NCI-H187 treated with DMSO at 0.1 percent for 48 hours (cell line): ENCODE data around the gene PTEN.

ENCODE experiments used
- DNase-seq: peaks from one replicate; lab custom pipeline; 2025; lab: John Stamatoyannopoulos, UW

The PTEN gene

DNA sequence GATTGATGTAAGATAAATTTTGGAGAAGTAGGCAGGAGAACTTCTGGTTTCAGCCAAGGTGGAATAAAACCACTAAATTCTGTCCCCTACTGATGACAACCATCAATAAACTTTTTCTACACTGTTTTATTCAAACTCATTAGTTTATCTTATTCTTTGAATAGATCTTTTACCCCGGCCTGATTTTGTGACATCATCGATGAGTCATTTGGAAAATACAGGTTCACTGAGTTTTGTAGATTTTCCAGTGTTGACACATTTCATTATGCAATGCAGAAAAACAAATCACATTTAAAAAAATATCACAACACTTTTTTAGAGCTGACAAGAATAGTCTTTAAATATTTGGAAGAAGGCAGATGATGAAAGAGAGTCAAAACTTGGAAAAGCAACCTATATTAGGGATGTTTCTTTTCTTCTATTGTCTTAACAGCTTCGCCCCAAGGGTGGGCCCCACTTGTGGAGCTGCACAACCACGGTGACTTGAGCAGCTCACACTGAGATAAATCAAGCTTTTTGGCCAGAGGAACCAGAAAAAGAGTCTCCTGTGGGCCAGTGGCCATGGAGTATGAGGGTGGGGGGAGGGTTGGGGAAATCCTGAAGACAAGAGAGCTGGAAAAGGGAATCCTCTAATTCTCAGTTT is 112.8 kb downstream of the PTEN start:
- no peak for DNase-seq

DNA sequence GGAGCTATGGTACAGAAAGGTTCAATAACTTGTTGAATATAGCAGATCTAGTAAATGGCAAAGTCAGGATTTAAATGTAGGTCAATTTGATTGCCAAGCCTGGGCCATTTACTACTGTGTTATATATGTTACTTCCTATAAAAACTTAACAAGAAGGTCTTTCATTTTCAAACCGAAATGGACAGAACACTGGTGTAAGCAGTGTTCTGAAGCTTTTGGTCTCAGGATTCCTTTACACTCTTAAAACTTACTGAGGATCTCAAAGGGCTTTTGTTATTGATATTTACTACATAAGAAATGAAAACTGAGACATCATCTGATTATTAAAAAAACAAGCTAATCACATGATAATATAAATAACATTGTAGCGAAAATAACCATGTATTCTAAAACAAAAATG is 114.7 kb downstream of the PTEN start:
- DNase-seq: no peak

GRCh38 chr10:87979847-87980246 is 116.4 kb downstream of the PTEN start:
- no peak for DNase-seq

DNA sequence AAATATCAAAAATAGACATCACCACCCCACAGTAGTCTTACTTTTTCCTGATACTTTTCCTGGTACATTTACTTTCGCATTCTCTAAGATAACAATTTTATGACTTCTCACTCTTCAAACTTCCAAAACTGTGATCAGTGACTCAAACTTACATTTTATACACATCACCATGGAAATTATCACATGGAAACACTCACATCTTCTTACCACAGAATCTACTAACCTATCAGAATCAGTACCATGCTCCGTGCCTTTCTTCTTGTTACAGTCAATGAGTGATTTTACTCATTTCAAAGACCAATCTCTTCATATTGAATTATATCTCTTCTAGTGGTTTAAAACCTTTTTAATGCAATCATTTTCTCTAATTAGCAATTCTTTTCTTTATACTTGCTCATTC is 120.3 kb downstream of the PTEN start:
- DNase-seq: no peak

DNA sequence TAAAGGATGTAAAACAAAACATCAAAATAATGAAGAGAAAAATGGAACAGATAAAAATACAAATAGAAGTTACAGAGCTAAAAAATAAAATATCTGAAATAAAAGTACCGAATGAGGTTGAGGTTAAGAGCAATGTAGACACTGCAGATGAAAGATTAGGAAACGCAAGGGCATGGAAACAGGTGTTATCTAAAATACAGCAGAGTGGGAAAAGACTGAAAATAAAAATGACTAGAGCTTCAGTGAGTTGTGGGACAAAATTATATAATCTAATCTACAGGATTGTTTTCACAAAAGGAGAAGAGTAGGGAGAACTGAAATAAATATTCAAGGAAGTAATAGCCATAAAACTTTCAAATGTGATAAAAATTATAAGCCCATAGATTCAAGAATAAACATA is 123.8 kb downstream of the PTEN start:
- DNase-seq: no peak

DNA sequence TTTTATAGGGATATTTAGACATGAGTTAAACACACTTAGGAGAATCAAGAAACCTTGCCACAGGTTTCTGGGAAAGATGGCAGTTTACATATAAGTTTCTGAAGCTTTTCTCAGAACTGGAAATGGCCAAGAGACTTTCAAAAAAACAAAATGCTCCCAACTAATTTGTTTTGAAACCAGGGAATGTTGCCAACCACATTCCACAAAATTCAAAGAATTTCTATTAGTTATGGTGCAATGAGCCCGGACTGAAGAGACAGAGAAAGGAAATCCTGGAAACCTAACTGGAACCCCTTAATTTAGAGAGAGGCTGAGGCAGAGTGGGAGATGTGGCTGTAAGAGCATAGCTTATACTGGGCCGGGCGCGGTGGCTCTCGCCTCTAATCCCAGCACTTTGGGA is 128.5 kb downstream of the PTEN start:
- no peak for DNase-seq

- no peak for DNase-seq
Observed at GRCh38 chr10:88004451-88004850, 141.0 kb downstream of the PTEN start.

DNA sequence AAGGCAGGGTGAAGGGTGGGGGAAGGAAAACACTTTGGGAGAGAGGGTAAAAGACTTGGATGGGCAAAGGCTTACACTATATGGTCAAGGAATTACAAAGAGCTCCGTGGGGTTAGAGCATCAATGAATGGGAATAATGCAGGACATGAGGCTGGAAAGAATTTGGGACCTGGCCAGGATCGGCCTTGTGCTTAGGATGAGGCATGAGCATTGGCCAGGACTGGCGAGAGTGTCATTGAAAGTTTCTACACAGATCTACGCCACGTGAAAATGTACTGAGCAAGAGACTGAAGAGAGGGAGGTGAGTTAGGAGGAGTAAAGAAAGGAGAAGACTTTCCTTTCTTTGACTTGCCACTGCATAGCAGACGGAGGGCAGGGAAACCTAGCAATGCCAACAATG is 142.8 kb downstream of the PTEN start:
- no peak for DNase-seq

DNA sequence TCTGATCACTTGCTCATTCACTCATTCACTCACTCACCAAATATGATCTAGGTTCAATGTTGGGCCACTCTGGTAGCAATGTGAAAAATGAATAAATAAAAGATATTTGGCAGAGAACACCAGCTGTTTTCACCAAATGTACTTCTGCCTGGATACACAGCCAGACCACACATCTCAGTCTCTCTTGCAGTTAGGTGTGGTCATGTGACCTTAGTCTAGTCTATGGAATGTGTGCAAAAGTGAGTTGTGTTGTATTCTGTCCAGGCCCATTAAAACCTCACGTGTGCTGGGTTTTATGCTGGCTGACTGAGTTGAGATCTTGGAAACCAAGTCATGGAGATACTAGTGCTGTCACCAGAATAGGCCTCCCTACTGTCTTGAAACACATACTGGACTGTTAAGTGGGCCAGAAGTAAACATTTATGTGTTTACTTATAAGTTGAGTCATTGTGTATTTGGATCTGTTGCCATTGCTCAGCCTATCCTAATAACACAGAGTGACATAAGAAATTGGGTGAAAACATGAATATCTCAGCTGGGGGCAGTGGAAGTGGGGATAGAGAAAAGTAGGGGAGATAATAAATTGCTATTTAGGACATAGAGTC is 145.5 kb downstream of the PTEN start:
- DNase-seq: no peak

- no peak for DNase-seq
Observed at GRCh38 chr10:88012641-88013040, 149.2 kb downstream of the PTEN start.

- DNase-seq: no peak
Observed at GRCh38 chr10:88017781-88018180, 154.4 kb downstream of the PTEN start.

- no peak for DNase-seq
Observed at GRCh38 chr10:88019753-88020152, 156.3 kb downstream of the PTEN start.
